Measurements from ENCODE around the gene HTT-AS.
"Not testable (repeated sequence)": the region's sequence is repeated elsewhere in the genome, so short reads cannot be mapped to it uniquely, and the experiment has no call there.

- not testable (repeated sequence) for TF ChIP-seq CTCF (IDR thresholded peaks at IDR 0.05 in 8 of 11, conservative IDR thresholded peaks at IDR 0.05 in 3 of 11); POLR2AphosphoS5 (IDR thresholded peaks at IDR 0.05)
These were observed 23.0 kb downstream of the HTT-AS start for GRCh38 chr4:3051141-3051897.
